WTC11 (cell line): ENCODE data around the gene IGLL5. TPM values are rescaled to one million over a fixed set of nuclear protein-coding genes. Genes with fewer than 3 reads are reported as not detected.
"Not testable (repeated sequence)": the region's sequence is repeated elsewhere in the genome, so short reads cannot be mapped to it uniquely, and the experiment has no call there.

Experiments used
- ATAC-seq: fragments of 200-7000 bp; cut with Tn5 transposase; 2 replicates; pipeline ENCODE4 v1.10.0; 2021; ENCODE audit warnings: mild to moderate bottlenecking, moderate library complexity
- CTCF ChIA-PET: fragments of 300-600 bp; sonication (Branson Sonifier 250); formaldehyde crosslinking; loops from one replicate; lab custom pipeline; 2021; ENCODE audit warnings: antibody characterized with exemption; lab: Charles Lee
- POLR2A ChIA-PET: fragments of 350-600 bp; sonication (Branson Sonifier 250); formaldehyde crosslinking; loops from one replicate; lab custom pipeline; 2021; ENCODE audit warnings: antibody characterized with exemption; lab: Charles Lee
- DNase-seq: peaks from one replicate; pipeline ENCODE4 v3.0.0; 2021; ENCODE audit warnings: low spot score
- H3K27ac Mint-ChIP-seq: 2 replicates; pipeline ENCODE4 v1.8.0; 2021; ENCODE audit warnings: mixed read lengths
- H3K27me3 Mint-ChIP-seq: 2 replicates; pipeline ENCODE4 v1.8.0; 2021; ENCODE audit warnings: low read depth, mild to moderate bottlenecking, moderate library complexity, mixed read lengths
- H3K36me3 Mint-ChIP-seq: 2 replicates; pipeline ENCODE4 v1.8.0; 2021; ENCODE audit warnings: mixed read lengths
- H3K4me1 Mint-ChIP-seq: 2 replicates; pipeline ENCODE4 v1.8.0; 2022; ENCODE audit warnings: mixed read lengths
- H3K4me3 Mint-ChIP-seq: 2 replicates; pipeline ENCODE4 v1.8.0; 2021; ENCODE audit warnings: mild to moderate bottlenecking, moderate library complexity, mixed read lengths
- H3K9me3 Mint-ChIP-seq: 2 replicates; pipeline ENCODE4 v1.8.0; 2021; ENCODE audit warnings: mixed read lengths
- ELF4 ChIP-seq: sonication (generic); formaldehyde crosslinking; IDR thresholded peaks from 2 replicates; pipeline ENCODE4 v1.8.1; 2022; ENCODE audit warnings: low read depth, mild to moderate bottlenecking, moderate library complexity, missing genetic modification reagents
- HMGA2 ChIP-seq: fragments of 250-450 bp; sonication (Bioruptor Pico); IDR thresholded peaks from 2 replicates; pipeline ENCODE4 v1.4.0; 2021; ENCODE audit warnings: mild to moderate bottlenecking, moderate library complexity
- NR1H2 ChIP-seq: sonication (generic); formaldehyde crosslinking; IDR thresholded peaks from 2 replicates; pipeline ENCODE4 v1.9.0; 2021; ENCODE audit warnings: mild to moderate bottlenecking, moderate library complexity, missing genetic modification reagents
- OVOL2 ChIP-seq: fragments of 250-450 bp; sonication (Bioruptor Pico); IDR thresholded peaks from 2 replicates; pipeline ENCODE4 v1.9.0; 2021; ENCODE audit warnings: mild to moderate bottlenecking, borderline replicate concordance
- ZNF121 ChIP-seq: sonication (generic); formaldehyde crosslinking; IDR thresholded peaks from 2 replicates; pipeline ENCODE4 v1.8.0; 2023; ENCODE audit warnings: missing genetic modification reagents
- ZNF281 ChIP-seq: sonication (generic); formaldehyde crosslinking; IDR thresholded peaks from 2 replicates; pipeline ENCODE4 v1.8.0; 2023; ENCODE audit warnings: mild to moderate bottlenecking, missing genetic modification reagents
- ZNF425 ChIP-seq: fragments of 250-450 bp; sonication (Bioruptor Pico); conservative IDR thresholded peaks from 2 replicates; pipeline ENCODE4 v1.9.0; 2021; ENCODE audit warnings: mild to moderate bottlenecking
- ZNF532 ChIP-seq: fragments of 250-450 bp; sonication (Bioruptor Pico); IDR thresholded peaks from 2 replicates; pipeline ENCODE4 v1.9.0; 2021; ENCODE audit warnings: mild to moderate bottlenecking, borderline replicate concordance
- total RNA-seq: library from RNA; stranded (reverse); gene quantifications from 3 replicates; pipeline ENCODE4 v1.2.3, GENCODE V29; 2021

Gene IGLL5
- total RNA-seq, 1 experiment from 2014 or later = not detected

GRCh38 chr22:22920910-22921550 is 33.4 kb downstream of the IGLL5 start:
- peaks cover 2% of the 10 kb centered on the region; the same call in 1 of the 2 replicates for H3K9me3 Mint-ChIP-seq
- H3K4me1 Mint-ChIP-seq = peaks cover 11% of the 10 kb centered on the region
- no peak overlapping the region for H3K4me3 Mint-ChIP-seq
- ATAC-seq = no peak
- ChIA-PET POLR2A (no interaction called here), CTCF (no interaction called here)
- no peaks in the 10 kb centered on the region for H3K36me3 Mint-ChIP-seq
- H3K27ac Mint-ChIP-seq = no peak overlapping the region
- TF ChIP-seq NR1H2 (CRISPR knock-in tag) = no peak
- TF ChIP-seq ZNF281 (CRISPR knock-in tag) = no peak
- no peak for TF ChIP-seq ZNF425
- no peak for TF ChIP-seq ELF4 (CRISPR knock-in tag)
- peaks cover 80% of the 10 kb centered on the region for H3K27me3 Mint-ChIP-seq
- DNase-seq = no peak

- Mint-ChIP-seq H3K4me1 (peaks cover 16% of the 10 kb centered on the region), H3K27me3 (peaks cover 80% of the 10 kb centered on the region), H3K36me3 (no peaks in the 10 kb centered on the region), H3K9me3 (no peaks in the 10 kb centered on the region), H3K27ac (no peak overlapping the region), H3K4me3 (no peak overlapping the region)
- POLR2A ChIA-PET = no interaction called here
- TF ChIP-seq OVOL2 (CRISPR knock-in tag) (no peak), HMGA2 (CRISPR knock-in tag) (no peak), ZNF121 (CRISPR knock-in tag) (no peak), ZNF532 (no peak)
- no peak for DNase-seq
- CTCF ChIA-PET = no interaction called here
- no peak for ATAC-seq
Observed at GRCh38 chr22:22921575-22921974, 34.0 kb downstream of the IGLL5 start.

- Mint-ChIP-seq H3K4me1 (peaks cover 23% of the 10 kb centered on the region), H3K27me3 (peaks cover 82% of the 10 kb centered on the region)
- H3K27ac Mint-ChIP-seq, POLR2A ChIA-PET, H3K36me3 Mint-ChIP-seq, H3K4me3 Mint-ChIP-seq, ATAC-seq, DNase-seq, H3K9me3 Mint-ChIP-seq: not testable (repeated sequence)
- CTCF ChIA-PET = interaction anchor here (1.2 kb wide), 1 partner anchor 20 kb away, joined by 3 read pairs; no protein-coding TSS in a partner anchor
Observed at GRCh38 chr22:22922092-22922953, 34.7 kb downstream of the IGLL5 start.
